Hematopoietic multipotent progenitor cell treated with erythropoietin and hydrocortisone succinate and interleukin-3 and kit ligand, for 15 days (in vitro differentiated cells): Measurements from ENCODE around the gene ARL8A.
"Not testable (repeated sequence)": the region's sequence is repeated elsewhere in the genome, so short reads cannot be mapped to it uniquely, and the experiment has no call there.

Experiments used
- DNase-seq: peaks from one replicate; pipeline ENCODE4 v3.0.0-alpha.2; 2015; ENCODE audit warnings: low spot score

The ARL8A gene

GRCh38 chr1:202112859-202113689 is 31.5 kb downstream of the ARL8A start:
- DNase-seq, result no peak

- DNase-seq, result not testable (repeated sequence)
These were observed 32.9 kb downstream of the ARL8A start for GRCh38 chr1:202111589-202111988.

- no peak for DNase-seq
These were observed 33.6 kb downstream of the ARL8A start for GRCh38 chr1:202110977-202111376.

- peak; percentile 42 for DNase-seq
These were observed 36.5 kb downstream of the ARL8A start for GRCh38 chr1:202107801-202108731.

- DNase-seq, result no peak
These were observed 37.2 kb downstream of the ARL8A start for GRCh38 chr1:202107321-202107761.

- peak; percentile 73 for DNase-seq
These were observed 37.9 kb downstream of the ARL8A start for GRCh38 chr1:202106340-202107254.

- peak; percentile 86 for DNase-seq
These were observed 38.8 kb downstream of the ARL8A start for GRCh38 chr1:202105571-202106339.

GRCh38 chr1:202104073-202104472 is 40.5 kb downstream of the ARL8A start:
- peak; percentile 53 for DNase-seq

GRCh38 chr1:202101184-202101583 is 43.4 kb downstream of the ARL8A start:
- no peak for DNase-seq

- no peak for DNase-seq
These were observed 50.7 kb downstream of the ARL8A start for GRCh38 chr1:202093858-202094257.

- DNase-seq, result no peak
These were observed 53.5 kb downstream of the ARL8A start for GRCh38 chr1:202090994-202091393.

- no peak for DNase-seq
These were observed 56.3 kb downstream of the ARL8A start for GRCh38 chr1:202088206-202088605.

- no peak for DNase-seq
These were observed 57.8 kb downstream of the ARL8A start for GRCh38 chr1:202086579-202087350.

- no peak for DNase-seq
These were observed 58.7 kb downstream of the ARL8A start for GRCh38 chr1:202085682-202086373.

- no peak for DNase-seq
These were observed 59.5 kb downstream of the ARL8A start for GRCh38 chr1:202084791-202085681.
